Measurements from ENCODE around the gene INPP5F.

The INPP5F gene

GRCh38 chr10:119754085-119754484 is 28.2 kb downstream of the INPP5F start:
- H3K4me3 ChIP-seq (ENCODE audit: low read depth, low read length): no peak overlapping the region
- DNase-seq (ENCODE audit: low read depth): no peak
- no peak for TF ChIP-seq CTCF (IDR thresholded peaks at IDR 0.05; ENCODE audit: insufficient read depth, low read depth, low read length, missing control alignments)

- no peak for DNase-seq (ENCODE audit: low read depth)
- H3K4me3 ChIP-seq (ENCODE audit: low read depth, low read length): no peak overlapping the region
- no peak for TF ChIP-seq CTCF (IDR thresholded peaks at IDR 0.05; ENCODE audit: insufficient read depth, low read depth, low read length, missing control alignments)
Measured at GRCh38 chr10:119754936-119755335, 29.1 kb downstream of the INPP5F start.

GRCh38 chr10:119755446-119755845 is 29.6 kb downstream of the INPP5F start:
- H3K4me3 ChIP-seq (ENCODE audit: low read depth, low read length): no peak overlapping the region
- no peak for DNase-seq (ENCODE audit: low read depth)
- TF ChIP-seq CTCF (IDR thresholded peaks at IDR 0.05; ENCODE audit: insufficient read depth, low read depth, low read length, missing control alignments): no peak

- no peak overlapping the region for H3K4me3 ChIP-seq (ENCODE audit: low read depth, low read length)
- DNase-seq (ENCODE audit: low read depth): no peak
- TF ChIP-seq CTCF (IDR thresholded peaks at IDR 0.05; ENCODE audit: insufficient read depth, low read depth, low read length, missing control alignments): no peak
Measured at GRCh38 chr10:119758448-119759195, 32.8 kb downstream of the INPP5F start.

GRCh38 chr10:119759832-119760231 is 34.0 kb downstream of the INPP5F start:
- no peak for TF ChIP-seq CTCF (IDR thresholded peaks at IDR 0.05; ENCODE audit: insufficient read depth, low read depth, low read length, missing control alignments)
- DNase-seq (ENCODE audit: low read depth): no peak
- no peak overlapping the region for H3K4me3 ChIP-seq (ENCODE audit: low read depth, low read length)

GRCh38 chr10:119761106-119761505 is 35.3 kb downstream of the INPP5F start:
- H3K4me3 ChIP-seq (ENCODE audit: low read depth, low read length): no peak overlapping the region
- no peak for TF ChIP-seq CTCF (IDR thresholded peaks at IDR 0.05; ENCODE audit: insufficient read depth, low read depth, low read length, missing control alignments)
- no peak for DNase-seq (ENCODE audit: low read depth)

- TF ChIP-seq CTCF (IDR thresholded peaks at IDR 0.05; ENCODE audit: insufficient read depth, low read depth, low read length, missing control alignments): no peak
- DNase-seq (ENCODE audit: low read depth): no peak
Measured at GRCh38 chr10:119762035-119762434, 36.2 kb downstream of the INPP5F start.

More at GRCh38 chr10:119762035-119762434, 36.2 kb downstream of the INPP5F start:
- no peak overlapping the region for H3K4me3 ChIP-seq (ENCODE audit: low read depth, low read length)

All from GM12865 (cell line).